ENCODE results near the gene CNPY4.

Gene CNPY4

GRCh38 chr7:100170101-100170897, 50.9 kb downstream of the CNPY4 start:
- DNase-seq = no peak

- DNase-seq = no peak
These were observed 51.8 kb downstream of the CNPY4 start for GRCh38 chr7:100171087-100171681.

- no peak for DNase-seq
These were observed 52.4 kb downstream of the CNPY4 start for GRCh38 chr7:100171840-100172239.

DNA sequence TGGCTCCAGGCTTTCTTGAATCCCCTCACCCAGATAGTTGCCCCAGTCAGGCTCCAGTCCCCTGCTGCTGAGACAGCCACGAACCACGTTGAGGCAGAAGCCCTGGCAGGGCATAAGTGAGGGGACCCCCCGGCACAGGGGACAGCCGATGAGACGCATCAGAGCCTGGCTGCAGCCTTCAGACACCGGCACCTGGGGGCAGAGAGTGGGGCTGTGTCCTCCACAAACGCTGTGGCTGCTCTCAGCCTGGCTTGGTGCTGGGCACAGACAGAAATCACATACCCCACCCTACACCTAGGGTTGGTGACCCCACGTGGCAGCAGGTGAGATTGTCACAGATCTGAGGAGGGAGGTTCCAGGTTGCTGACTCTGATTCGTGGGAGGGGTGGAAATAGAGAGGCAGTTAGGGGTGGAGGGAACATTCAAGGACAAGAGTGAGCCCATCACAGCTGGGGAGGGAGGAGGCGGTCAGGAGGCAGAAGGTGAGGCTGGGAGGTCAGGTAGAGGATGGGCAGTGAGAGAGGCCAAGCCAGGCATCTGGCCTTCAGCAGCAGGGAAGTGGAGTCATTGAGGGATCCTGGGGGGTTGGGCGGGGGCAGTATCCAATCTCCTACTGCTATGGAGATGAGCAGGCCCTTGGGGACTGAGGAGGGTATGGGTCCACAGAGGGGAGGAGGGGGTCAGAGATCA, 54.5 kb downstream of the CNPY4 start:
- no peak for DNase-seq

DNA sequence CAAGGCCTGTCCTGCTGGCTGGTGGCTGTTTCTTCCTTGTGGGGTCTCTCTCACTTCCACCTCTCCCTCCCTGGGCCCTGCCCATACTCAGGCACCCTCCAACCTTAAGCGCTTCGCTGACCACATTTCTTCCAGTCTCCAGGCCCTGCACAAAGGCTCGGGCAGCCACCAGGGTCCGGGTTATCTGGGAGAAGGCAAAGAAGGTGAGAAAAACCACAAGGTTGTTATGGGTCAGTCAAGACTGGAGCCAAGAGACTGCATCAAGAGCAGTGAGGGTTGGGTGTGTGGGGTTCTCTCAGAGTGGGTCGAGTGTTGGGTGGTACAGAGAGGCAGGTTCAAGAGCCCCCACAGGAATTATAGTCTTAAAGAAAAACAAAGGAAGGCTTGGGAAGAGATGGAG, 55.1 kb downstream of the CNPY4 start:
- no peak for DNase-seq

All from CD4-positive, alpha-beta T cell treated with Interleukin-15 for 1 hour (primary cell).